AG08395 (cell line): Measurements from ENCODE around the gene PTPRU.

ENCODE experiments used
- DNase-seq: peaks from one replicate; pipeline ENCODE4 v3.0.0; 2012; ENCODE audit warnings: mixed read lengths, low spot score

The PTPRU gene

GRCh38 chr1:29245876-29246275 lies 9.6 kb downstream of the PTPRU start:
- DNase-seq, result peak; percentile 68

DNA sequence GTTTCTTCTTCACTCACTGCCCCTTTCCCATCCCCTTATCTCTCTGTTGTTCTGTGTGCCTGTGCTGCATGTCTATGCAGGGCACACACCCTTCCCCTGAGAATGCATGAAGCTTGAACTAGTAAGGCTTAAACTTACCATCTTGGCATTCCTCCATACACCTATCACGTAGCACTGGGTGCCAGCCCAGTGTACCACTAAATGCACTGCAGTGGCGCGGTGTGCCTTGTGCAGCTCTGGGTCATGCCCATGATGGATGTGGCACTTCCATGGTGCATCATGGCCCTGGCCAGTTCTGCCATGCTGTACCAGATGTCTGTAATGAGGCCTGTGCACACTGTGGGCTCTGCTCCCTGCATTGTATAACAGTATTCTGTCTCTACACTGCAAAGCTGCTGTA lies 10.7 kb downstream of the PTPRU start:
- DNase-seq, result no peak

GRCh38 chr1:29247571-29248273 lies 11.4 kb downstream of the PTPRU start:
- DNase-seq, result no peak

DNA sequence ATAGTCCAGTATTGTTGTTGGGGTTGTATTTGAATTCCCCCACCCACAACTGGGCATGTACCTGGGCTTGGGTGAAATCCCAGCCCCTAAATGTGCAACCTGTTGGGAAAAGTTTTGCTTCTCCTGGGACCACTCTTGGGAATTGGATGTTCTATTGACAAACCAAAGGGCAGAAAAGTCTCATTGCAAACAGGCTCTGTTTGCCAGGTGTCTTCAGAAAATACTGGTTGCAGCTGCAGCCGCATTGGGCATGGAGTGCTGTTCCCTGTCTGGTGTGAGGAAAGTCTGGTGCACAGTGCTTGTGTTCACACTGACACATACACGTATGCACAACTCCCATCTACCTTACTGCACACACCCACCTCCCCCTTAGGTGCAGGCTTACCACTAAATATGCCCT lies 12.1 kb downstream of the PTPRU start:
- DNase-seq, result no peak

DNA sequence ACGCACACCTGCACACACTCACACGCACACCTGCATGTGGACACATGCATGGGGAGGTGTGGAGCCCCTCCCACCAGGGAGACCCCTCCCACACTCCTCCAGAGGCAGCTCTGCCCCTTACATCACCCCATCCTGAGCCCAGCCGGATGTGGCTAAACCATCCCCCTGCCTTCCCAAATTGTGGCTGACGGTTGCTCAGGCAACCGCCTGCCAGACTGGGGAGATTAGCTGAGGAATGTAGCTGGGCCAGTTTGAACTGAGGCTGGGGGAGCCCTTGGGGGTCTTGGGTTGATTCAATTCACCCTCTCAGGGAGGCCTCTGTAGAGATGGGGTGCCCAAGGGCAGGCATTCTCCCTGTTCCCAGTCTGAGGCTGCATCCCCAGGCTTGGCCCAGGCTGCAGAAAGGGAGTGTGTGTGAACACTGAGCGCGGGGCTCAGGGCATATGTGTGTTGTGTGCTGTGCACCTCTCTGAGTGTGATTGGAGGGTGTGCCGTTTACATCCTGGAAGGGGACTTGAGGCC lies 12.9 kb downstream of the PTPRU start:
- DNase-seq, result peak; percentile 64

GRCh38 chr1:29249951-29250581 lies 13.7 kb downstream of the PTPRU start:
- no peak for DNase-seq

GRCh38 chr1:29251164-29252124 lies 15.1 kb downstream of the PTPRU start:
- DNase-seq, result no peak

- DNase-seq, result no peak
Measured at GRCh38 chr1:29253180-29253579, 16.9 kb downstream of the PTPRU start.

DNA sequence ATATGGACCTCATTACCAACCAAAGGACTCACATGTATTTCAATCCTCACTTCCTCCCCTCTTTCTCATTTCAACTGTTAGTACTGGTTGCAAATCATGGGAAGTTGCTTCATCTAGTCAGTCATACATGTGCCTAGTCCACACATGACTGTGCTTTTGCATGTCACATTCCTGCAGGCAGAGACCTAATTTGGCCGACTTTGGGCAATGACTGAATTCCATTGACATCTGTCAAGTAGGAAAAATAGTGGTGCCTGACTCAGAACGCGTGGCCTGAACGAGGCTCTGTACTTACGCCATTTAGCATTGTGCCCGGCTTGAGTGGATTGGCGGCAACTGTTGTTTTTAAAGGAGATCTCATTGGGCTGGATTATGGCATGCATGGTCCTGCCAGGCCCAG lies 18.0 kb downstream of the PTPRU start:
- no peak for DNase-seq

- no peak for DNase-seq
Measured at GRCh38 chr1:29255134-29255666, 18.9 kb downstream of the PTPRU start.

- no peak for DNase-seq
Measured at GRCh38 chr1:29256394-29256793, 20.1 kb downstream of the PTPRU start.

GRCh38 chr1:29256979-29257804 lies 20.9 kb downstream of the PTPRU start:
- no peak for DNase-seq

DNA sequence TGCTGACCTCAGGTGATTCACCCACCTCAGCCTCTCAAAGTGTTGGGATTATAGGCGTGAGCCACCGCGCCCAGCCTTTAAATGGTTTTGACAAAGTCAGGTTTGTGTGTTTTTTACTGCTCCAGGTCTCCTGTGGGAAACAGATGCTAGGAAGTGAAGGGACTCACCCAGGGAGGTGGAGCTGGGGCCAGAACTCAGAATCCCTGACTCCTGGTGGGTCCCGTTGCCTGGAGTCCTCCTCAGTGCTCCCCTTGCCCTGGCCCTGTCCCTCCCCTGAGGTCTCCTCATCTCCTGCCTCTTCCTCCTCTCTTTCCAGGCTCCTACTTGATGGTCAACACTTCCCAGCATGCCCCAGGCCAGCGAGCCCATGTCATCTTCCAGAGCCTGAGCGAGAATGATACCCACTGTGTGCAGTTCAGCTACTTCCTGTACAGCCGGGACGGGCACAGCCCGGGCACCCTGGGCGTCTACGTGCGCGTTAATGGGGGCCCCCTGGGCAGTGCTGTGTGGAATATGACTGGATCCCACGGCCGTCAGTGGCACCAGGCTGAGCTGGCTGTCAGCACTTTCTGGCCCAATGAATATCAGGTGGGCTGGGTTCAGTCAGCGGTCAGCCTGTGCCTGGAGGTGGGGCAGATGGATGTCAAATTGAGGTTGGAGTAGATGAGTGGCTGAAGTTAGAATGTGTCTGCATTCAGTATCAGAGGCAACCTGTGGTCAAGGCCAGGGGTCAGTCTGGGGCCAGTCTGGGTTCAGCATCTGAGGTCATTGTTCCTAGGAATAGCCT lies 22.1 kb downstream of the PTPRU start:
- no peak for DNase-seq

DNA sequence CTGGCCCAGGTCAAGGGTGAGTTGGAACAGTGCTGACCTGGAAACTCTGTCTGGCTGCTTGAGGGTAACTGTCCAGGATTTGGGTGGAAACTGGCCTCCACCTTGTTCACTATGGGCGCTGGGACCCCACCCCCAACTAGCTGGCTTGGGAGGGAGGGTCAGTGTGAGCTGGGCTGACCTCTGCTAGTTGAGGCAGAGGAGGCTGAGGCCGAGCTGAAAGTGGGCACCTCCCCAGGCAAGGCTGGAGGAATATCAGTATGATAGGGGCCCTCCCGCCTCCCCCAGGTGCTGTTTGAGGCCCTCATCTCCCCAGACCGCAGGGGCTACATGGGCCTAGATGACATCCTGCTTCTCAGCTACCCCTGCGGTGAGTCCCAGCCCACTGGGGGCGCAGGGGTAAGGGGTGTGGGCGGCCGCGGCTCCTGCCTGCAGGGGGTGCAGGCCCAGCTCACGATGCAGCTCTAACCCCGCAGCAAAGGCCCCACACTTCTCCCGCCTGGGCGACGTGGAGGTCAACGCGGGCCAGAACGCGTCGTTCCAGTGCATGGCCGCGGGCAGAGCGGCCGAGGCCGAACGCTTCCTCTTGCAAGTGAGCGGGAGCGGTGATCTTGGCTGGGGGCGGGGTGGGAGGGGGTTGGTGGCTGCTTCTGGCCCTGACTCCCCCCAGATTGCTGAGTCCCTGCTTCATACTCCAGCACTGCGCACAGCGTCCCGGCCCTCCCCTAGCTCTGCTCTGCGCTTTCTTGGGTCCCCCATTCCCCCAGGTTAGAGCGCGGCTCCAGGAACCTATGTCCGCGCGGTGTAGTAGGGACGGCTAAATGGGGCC lies 22.9 kb downstream of the PTPRU start:
- no peak for DNase-seq

DNA sequence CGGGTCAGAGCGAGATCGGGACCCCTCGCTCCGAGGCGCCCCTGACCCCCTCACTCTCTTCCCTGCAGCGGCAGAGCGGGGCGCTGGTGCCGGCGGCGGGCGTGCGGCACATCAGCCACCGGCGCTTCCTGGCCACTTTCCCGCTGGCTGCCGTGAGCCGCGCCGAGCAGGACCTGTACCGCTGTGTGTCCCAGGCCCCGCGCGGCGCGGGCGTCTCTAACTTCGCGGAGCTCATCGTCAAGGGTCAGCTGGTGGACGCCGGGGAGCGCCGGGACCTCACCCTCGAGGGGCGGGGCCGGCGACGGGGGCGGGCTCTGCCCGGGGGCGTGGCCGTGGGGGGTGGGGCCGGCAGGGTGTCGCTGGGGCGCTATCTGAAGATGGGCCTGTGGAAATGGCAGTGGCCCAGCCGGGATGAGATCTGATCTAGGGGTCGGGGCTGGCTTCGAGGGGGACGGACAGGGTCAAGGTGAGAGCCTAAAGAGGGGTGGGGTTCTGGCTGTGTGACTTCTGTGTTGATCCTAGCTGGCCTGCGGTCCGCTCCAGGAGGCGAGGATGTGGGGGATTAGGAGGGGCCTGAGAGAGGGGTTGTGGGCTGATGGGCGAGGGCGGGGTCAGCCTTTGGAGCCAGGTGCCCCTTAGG lies 23.6 kb downstream of the PTPRU start:
- DNase-seq, result peak; percentile 74

GRCh38 chr1:29260531-29260930 lies 24.2 kb downstream of the PTPRU start:
- no peak for DNase-seq

- DNase-seq, result peak; percentile 61
Measured at GRCh38 chr1:29264773-29265389, 28.6 kb downstream of the PTPRU start.

DNA sequence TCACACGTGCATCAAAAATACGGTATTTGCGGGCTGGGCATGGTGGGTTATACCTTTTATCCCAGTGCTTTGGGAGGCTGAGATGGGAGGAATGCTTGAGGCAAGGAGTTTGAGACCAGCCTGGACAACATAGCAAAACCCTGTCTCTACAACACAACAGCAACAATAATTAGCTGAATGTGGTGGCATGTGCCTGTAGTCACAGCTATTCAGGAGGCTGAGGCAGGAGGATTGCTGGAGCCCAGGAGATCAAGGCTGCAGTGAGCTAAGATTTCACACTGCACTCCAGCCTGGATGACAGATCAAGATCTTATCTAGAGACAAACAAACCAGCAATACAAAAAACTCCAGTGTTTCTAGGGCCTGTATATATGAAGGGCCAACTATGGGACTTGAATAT lies 30.6 kb downstream of the PTPRU start:
- DNase-seq, result no peak
